Measurements from ENCODE around the gene TMEM63B. TPM values are rescaled to one million over a fixed set of nuclear protein-coding genes. Genes with fewer than 3 reads are reported as not detected.

Gene TMEM63B
- 45.5 and 57.5 TPM in 2 replicates for total RNA-seq (ENCODE audit: low replicate concordance)
- long read RNA-seq, result 0 reads

- Mint-ChIP-seq H3K4me1 (ENCODE audit: unreplicated experiment) (peaks cover 52% of the 10 kb centered on the region), H3K4me3 (peak within 1 kb of the TSS; percentile 99), H3K27me3 (no peaks in the 10 kb centered on the region), H3K9me3 (no peaks in the 10 kb centered on the region), H3K36me3 (peaks cover 4% of the 10 kb centered on the region), H3K27ac (peak within 1 kb of the TSS; percentile 93)
- peak; percentile 96 for DNase-seq (ENCODE audit: extremely low spot score, unreplicated experiment)
- no peak for TF ChIP-seq CTCF (conservative IDR thresholded peaks at IDR 0.05)
Measured at GRCh38 chr6:44127186-44128019, at the start of gene TMEM63B, which contains the start of gene MRPL14. TSS of gene TMEM63B (plus strand) at chr6:44127554. CDS start at chr6:44134585, 7,031 bp downstream. TSS of gene MRPL14 (minus strand) at chr6:44127452. CDS start at chr6:44116611, 10,841 bp downstream.

DNA sequence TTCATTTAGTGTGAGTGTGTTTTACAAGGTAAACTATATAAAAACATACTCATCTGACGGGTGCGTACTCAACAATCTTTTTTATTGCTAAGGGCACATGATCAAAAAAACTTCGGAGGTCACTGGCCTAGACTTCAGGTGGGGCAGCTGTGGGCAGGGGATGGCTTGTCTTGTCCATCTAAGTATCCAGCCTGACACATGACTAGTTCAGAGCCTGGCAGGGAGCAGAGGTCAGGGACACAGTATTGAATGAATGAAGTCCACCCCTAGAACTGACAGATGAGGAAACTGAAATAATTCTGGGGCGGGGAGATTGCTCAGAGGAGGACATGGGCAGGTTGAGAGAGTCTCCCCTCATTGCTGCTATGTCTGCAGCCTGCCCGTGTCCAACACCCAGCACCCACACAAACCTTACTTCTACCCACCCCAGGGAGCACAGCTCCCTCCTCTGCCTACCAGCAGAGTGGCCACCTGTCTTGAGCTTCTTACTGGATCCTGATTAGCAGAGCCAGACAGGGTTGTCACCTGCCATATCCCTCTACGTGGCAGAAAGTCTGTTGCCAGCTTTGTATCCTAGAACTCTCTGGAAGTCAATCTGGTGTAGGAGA, 49.0 kb upstream of the TMEM63B start:
- Mint-ChIP-seq H3K27me3 (peaks cover 13% of the 10 kb centered on the region), H3K36me3 (no peaks in the 10 kb centered on the region), H3K4me1 (ENCODE audit: unreplicated experiment) (peaks cover 23% of the 10 kb centered on the region), H3K4me3 (no peak overlapping the region), H3K27ac (no peak overlapping the region), H3K9me3 (no peaks in the 10 kb centered on the region)
- DNase-seq (ENCODE audit: extremely low spot score, unreplicated experiment), result no peak
- TF ChIP-seq CTCF (conservative IDR thresholded peaks at IDR 0.05), result no peak

DNA sequence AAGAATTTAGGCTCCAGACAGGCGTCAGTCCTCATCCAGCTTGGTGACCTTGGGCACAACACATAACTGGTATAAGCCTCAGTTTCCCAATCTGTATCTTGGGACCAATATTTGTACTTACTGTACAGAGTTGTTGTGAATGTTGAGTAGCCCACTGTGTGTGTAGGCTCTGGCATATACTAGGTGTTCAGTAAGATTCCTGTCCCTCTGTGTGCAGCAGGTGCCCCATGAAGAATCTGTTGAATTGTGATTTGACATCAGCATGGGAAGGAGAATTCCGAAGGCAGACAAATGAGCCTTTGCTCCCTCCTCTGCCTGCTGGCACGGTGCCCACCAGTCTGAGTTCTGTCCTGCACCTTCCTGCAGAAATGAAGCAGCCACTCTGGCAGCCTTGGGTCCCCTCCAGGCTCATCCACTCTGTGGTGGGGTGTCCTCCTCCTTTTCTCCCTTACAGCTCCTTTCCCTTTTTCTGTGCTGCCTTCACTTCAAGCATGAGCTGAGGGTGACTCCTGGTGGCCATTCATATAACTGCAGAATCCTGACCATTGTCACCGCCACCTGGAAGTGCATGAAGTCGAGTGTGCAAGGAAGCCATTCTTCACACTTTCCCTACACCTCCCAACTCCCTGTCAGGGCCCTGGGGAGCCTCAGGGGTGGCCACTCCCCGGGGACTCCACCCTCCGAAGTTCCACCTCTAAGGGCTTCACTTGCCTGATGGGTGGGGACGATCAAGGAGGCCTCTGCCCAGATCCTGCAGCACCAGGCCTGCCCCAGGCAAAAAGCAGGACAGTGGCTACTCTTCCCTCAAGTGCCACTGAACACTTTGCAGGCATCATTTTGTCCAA, 48.3 kb upstream of the TMEM63B start:
- DNase-seq (ENCODE audit: extremely low spot score, unreplicated experiment), result no peak
- Mint-ChIP-seq H3K9me3 (no peaks in the 10 kb centered on the region), H3K27me3 (peaks cover 13% of the 10 kb centered on the region), H3K36me3 (no peaks in the 10 kb centered on the region), H3K4me3 (peak overlapping the region; percentile 58), H3K27ac (peak overlapping the region; percentile 73), H3K4me1 (ENCODE audit: unreplicated experiment) (peaks cover 18% of the 10 kb centered on the region)
- TF ChIP-seq CTCF (conservative IDR thresholded peaks at IDR 0.05), result peak; percentile 93

DNA sequence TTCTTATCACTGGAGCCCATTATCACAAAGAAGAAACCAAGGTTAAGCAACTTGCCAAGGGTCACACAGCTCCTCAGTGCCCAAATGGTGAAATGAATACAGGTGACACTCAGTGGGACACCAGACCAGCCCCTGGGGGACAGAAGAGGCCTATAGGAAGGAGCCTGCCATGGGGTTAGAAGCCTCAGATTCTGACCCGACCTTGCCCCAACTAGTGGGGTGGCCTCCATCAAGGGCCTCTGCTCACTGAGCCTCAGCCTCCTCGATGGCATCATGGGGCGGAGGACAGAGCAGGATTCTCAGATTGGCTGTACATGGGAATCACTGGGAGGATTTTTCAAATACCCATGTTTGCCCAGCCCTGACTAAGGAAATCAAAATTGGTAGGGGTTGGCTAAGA, 47.7 kb upstream of the TMEM63B start:
- Mint-ChIP-seq H3K27me3 (peaks cover 9% of the 10 kb centered on the region), H3K36me3 (no peaks in the 10 kb centered on the region), H3K4me3 (no peak overlapping the region), H3K27ac (no peak overlapping the region), H3K9me3 (no peaks in the 10 kb centered on the region), H3K4me1 (ENCODE audit: unreplicated experiment) (peaks cover 14% of the 10 kb centered on the region)
- no peak for TF ChIP-seq CTCF (conservative IDR thresholded peaks at IDR 0.05)
- no peak for DNase-seq (ENCODE audit: extremely low spot score, unreplicated experiment)

All from type B pancreatic cell (in vitro differentiated cells).